Astrocyte (in vitro differentiated cells and primary cell): ENCODE results near the gene RANBP17. TPM values are rescaled to one million over a fixed set of nuclear protein-coding genes. Genes with fewer than 3 reads are reported as not detected.
A peak's percentile ranks its signal among the peaks of the same experiment; 100 is the strongest.

Source experiments
- DNase-seq: peaks from one replicate; pipeline ENCODE4 v3.0.0-alpha.2; 2010; ENCODE audit warnings: low read depth
- FAIRE-seq: peaks from 2 replicates; lab custom pipeline; 2011; peaks lifted over from hg19 to GRCh38; lab: Jason Lieb, UNC
- H2AFZ ChIP-seq: 2 replicates; pipeline ENCODE4 v1.6.0; 2012; ENCODE audit warnings: low read depth, low read length, inconsistent platforms
- H3K27ac ChIP-seq: 2 replicates; pipeline ENCODE4 v1.5.1; 2011; ENCODE audit warnings: low read depth, low read length, inconsistent platforms
- H3K27me3 ChIP-seq: 2 replicates; pipeline ENCODE4 v1.6.0; 2011; ENCODE audit warnings: low read length, inconsistent platforms; ENCODE audit not compliant: insufficient read depth
- H3K36me3 ChIP-seq: 2 replicates; pipeline ENCODE4 v1.5.1; 2011; ENCODE audit warnings: low read length, inconsistent platforms; ENCODE audit not compliant: insufficient read depth
- H3K4me1 ChIP-seq: 2 replicates; pipeline ENCODE4 v1.5.1; 2011; ENCODE audit warnings: low read length, inconsistent platforms; ENCODE audit not compliant: insufficient read depth
- H3K4me2 ChIP-seq: 2 replicates; pipeline ENCODE4 v1.6.0; 2012; ENCODE audit warnings: low read length, inconsistent platforms
- H3K4me3 ChIP-seq: 2 replicates; pipeline ENCODE4 v1.5.1; 2011; ENCODE audit warnings: low read depth, mild to moderate bottlenecking, low read length, inconsistent platforms; ENCODE audit not compliant: insufficient read depth
- H3K79me2 ChIP-seq: 2 replicates; pipeline ENCODE4 v1.6.0; 2012; ENCODE audit warnings: mild to moderate bottlenecking, low read length, inconsistent platforms; ENCODE audit not compliant: insufficient read depth
- H3K9ac ChIP-seq: 2 replicates; pipeline ENCODE4 v1.6.0; 2012; ENCODE audit warnings: mild to moderate bottlenecking, low read length, inconsistent platforms
- H3K9me3 ChIP-seq: 2 replicates; pipeline ENCODE4 v1.5.1; 2012; ENCODE audit warnings: low read depth, mild to moderate bottlenecking, low read length, inconsistent platforms; ENCODE audit not compliant: insufficient read depth
- H4K20me1 ChIP-seq: 2 replicates; pipeline ENCODE4 v1.6.0; 2012; ENCODE audit warnings: low read length, inconsistent platforms; ENCODE audit not compliant: insufficient read depth
- H3K27ac Mint-ChIP-seq: one replicate; pipeline ENCODE4 v1.8.0; 2021; ENCODE audit warnings: mild to moderate bottlenecking, mixed read lengths; ENCODE audit not compliant: unreplicated experiment
- H3K27me3 Mint-ChIP-seq: one replicate; pipeline ENCODE4 v1.8.0; 2021; ENCODE audit warnings: low read depth, mixed read lengths; ENCODE audit not compliant: unreplicated experiment
- H3K36me3 Mint-ChIP-seq: one replicate; pipeline ENCODE4 v1.8.0; 2021; ENCODE audit warnings: low read depth, mixed read lengths; ENCODE audit not compliant: unreplicated experiment
- H3K4me1 Mint-ChIP-seq: one replicate; pipeline ENCODE4 v1.8.0; 2021; ENCODE audit warnings: low read depth, mixed read lengths; ENCODE audit not compliant: unreplicated experiment
- H3K4me3 Mint-ChIP-seq: one replicate; pipeline ENCODE4 v1.8.0; 2021; ENCODE audit warnings: mild to moderate bottlenecking, moderate library complexity, mixed read lengths; ENCODE audit not compliant: unreplicated experiment
- H3K9me3 Mint-ChIP-seq: one replicate; pipeline ENCODE4 v1.8.0; 2021; ENCODE audit warnings: mild to moderate bottlenecking, mixed read lengths; ENCODE audit not compliant: unreplicated experiment
- EZH2 ChIP-seq: IDR thresholded peaks from 2 replicates; pipeline ENCODE4 v1.6.1; 2012; ENCODE audit warnings: mild to moderate bottlenecking, low read length, inconsistent platforms; ENCODE audit not compliant: insufficient read depth
- total RNA-seq: library from RNA; stranded (reverse); gene quantifications from 2 replicates; pipeline ENCODE4 v1.2.1, GENCODE V29; 2021
- TF ChIP-seq, protein P1 (sequence below): IDR thresholded peaks from 2 replicates; pipeline ENCODE4 v1.5.1; 2011; ENCODE audit warnings: low read depth, mild to moderate bottlenecking, inconsistent platforms, low read length, moderate library complexity; ENCODE audit not compliant: insufficient read depth

The RANBP17 gene
- total RNA-seq, 1 donor from 2014 or later: 16.2 TPM

DNA sequence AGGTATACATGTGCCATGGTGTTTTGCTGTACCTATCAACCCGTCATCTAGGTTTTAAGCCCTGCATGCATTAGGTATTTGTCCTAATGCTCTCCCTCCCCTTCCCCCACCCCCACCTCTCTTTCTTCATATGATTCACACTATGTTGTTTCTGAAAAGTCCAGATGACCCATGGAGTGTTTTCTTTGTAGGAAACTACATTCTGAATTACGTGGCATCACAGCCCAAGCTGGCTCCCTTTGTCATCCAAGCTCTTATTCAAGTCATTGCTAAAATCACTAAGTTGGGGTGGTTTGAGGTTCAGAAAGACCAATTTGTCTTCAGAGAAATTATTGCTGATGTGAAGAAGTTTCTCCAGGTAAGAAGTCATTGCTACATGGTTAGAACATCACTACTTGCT is 30.4 kb downstream of the RANBP17 start:
- peaks cover 11% of the 10 kb centered on the region for H3K4me1 Mint-ChIP-seq
- peak overlapping the region; percentile 45 for H3K4me2 ChIP-seq
- FAIRE-seq (no peak), DNase-seq (peak; percentile 77)
- H3K9ac ChIP-seq: peak overlapping the region; percentile 23
- H3K27me3 Mint-ChIP-seq: no peaks in the 10 kb centered on the region
- no peaks in the 10 kb centered on the region for H3K36me3 ChIP-seq
- no peaks in the 10 kb centered on the region for H3K9me3 Mint-ChIP-seq
- no peaks in the 10 kb centered on the region for H4K20me1 ChIP-seq
- H3K27me3 ChIP-seq: no peaks in the 10 kb centered on the region
- peaks cover 4% of the 10 kb centered on the region for H3K36me3 Mint-ChIP-seq
- TF ChIP-seq EZH2: no peak
- TF ChIP-seq, protein P1, sequence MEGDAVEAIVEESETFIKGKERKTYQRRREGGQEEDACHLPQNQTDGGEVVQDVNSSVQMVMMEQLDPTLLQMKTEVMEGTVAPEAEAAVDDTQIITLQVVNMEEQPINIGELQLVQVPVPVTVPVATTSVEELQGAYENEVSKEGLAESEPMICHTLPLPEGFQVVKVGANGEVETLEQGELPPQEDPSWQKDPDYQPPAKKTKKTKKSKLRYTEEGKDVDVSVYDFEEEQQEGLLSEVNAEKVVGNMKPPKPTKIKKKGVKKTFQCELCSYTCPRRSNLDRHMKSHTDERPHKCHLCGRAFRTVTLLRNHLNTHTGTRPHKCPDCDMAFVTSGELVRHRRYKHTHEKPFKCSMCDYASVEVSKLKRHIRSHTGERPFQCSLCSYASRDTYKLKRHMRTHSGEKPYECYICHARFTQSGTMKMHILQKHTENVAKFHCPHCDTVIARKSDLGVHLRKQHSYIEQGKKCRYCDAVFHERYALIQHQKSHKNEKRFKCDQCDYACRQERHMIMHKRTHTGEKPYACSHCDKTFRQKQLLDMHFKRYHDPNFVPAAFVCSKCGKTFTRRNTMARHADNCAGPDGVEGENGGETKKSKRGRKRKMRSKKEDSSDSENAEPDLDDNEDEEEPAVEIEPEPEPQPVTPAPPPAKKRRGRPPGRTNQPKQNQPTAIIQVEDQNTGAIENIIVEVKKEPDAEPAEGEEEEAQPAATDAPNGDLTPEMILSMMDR: no peak
- no peak overlapping the region for H2AFZ ChIP-seq
- no peak overlapping the region for H3K4me3 Mint-ChIP-seq
- no peaks in the 10 kb centered on the region for H3K9me3 ChIP-seq
- no peaks in the 10 kb centered on the region for H3K79me2 ChIP-seq
- peak overlapping the region; percentile 70 for H3K27ac ChIP-seq
- H3K4me3 ChIP-seq: no peak overlapping the region
- H3K4me1 ChIP-seq: peaks cover 4% of the 10 kb centered on the region
- H3K27ac Mint-ChIP-seq: no peak overlapping the region

DNA sequence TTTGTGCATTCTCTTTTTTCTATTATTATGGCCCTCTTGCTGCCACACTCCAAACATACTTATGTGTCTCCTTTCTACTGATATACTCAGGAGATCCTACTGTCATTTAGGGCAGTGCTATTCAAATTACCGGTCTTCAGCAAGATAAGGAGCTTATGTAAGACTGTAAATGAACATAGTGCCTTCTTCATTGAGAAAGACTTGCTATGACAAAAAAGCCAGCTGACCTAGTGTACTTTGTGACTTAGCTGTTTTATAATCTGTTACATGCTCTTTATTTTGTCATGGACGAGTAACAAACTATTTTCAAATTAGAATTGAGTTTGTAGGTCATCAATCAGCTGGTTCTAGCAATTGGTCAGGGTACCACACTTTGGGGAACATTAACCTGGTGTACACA is 32.8 kb downstream of the RANBP17 start:
- H3K79me2 ChIP-seq: no peaks in the 10 kb centered on the region
- H3K27ac Mint-ChIP-seq: no peak overlapping the region
- TF ChIP-seq EZH2: no peak
- TF ChIP-seq, protein P1: no peak

DNA sequence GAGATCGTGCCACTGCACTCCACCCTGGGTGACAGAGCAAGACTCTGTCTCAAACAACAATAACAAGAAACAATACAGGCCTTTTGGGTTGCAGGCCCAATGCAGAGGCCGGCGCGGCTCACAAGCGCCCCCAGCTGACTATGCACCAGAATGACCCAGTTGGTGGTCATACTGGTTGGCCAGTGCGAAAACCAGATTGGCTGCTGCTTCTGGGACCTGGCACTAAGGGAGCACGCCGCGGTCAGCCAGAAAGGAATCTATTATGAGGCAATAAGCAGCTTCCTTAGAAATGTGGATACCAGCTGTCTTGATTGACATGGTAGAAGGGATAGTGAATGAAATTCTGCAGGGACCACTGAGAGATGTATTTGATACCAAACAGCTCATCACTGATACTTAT is 35.0 kb downstream of the RANBP17 start:
- H3K27ac ChIP-seq: no peak overlapping the region
- Mint-ChIP-seq H3K27ac (no peak overlapping the region), H3K4me1 (peaks cover 4% of the 10 kb centered on the region), H3K27me3 (no peaks in the 10 kb centered on the region), H3K36me3 (peaks cover 17% of the 10 kb centered on the region), H3K9me3 (peaks cover 16% of the 10 kb centered on the region), H3K4me3 (no peak overlapping the region)
- no peak overlapping the region for H3K4me2 ChIP-seq
- H3K9ac ChIP-seq: no peak overlapping the region
- H3K79me2 ChIP-seq: no peaks in the 10 kb centered on the region
- no peak overlapping the region for H2AFZ ChIP-seq
- no peaks in the 10 kb centered on the region for H3K9me3 ChIP-seq
- FAIRE-seq (no peak), DNase-seq (peak; percentile 44)
- no peaks in the 10 kb centered on the region for H3K27me3 ChIP-seq
- no peaks in the 10 kb centered on the region for H4K20me1 ChIP-seq
- no peaks in the 10 kb centered on the region for H3K36me3 ChIP-seq
- TF ChIP-seq, protein P1: no peak
- TF ChIP-seq EZH2: no peak
- H3K4me3 ChIP-seq: no peak overlapping the region
- peaks cover 4% of the 10 kb centered on the region for H3K4me1 ChIP-seq

More for the DNA sequence above, 32.8 kb downstream of the RANBP17 start:
- Mint-ChIP-seq H3K36me3 (peaks cover 8% of the 10 kb centered on the region), H3K4me1 (peaks cover 11% of the 10 kb centered on the region), H3K4me3 (no peak overlapping the region), H3K9me3 (peaks cover 3% of the 10 kb centered on the region), H3K27me3 (no peaks in the 10 kb centered on the region)
- H3K4me2 ChIP-seq: no peak overlapping the region
- no peak overlapping the region for H3K9ac ChIP-seq
- H3K4me1 ChIP-seq: peaks cover 4% of the 10 kb centered on the region
- no peak overlapping the region for H3K27ac ChIP-seq
- no peaks in the 10 kb centered on the region for H3K36me3 ChIP-seq
- H3K27me3 ChIP-seq: no peaks in the 10 kb centered on the region
- DNase-seq (no peak), FAIRE-seq (no peak)
- H3K9me3 ChIP-seq: no peaks in the 10 kb centered on the region
- no peak overlapping the region for H3K4me3 ChIP-seq
- H4K20me1 ChIP-seq: no peaks in the 10 kb centered on the region
- no peak overlapping the region for H2AFZ ChIP-seq
